ENCODE measurements around the gene DLAT.

DLAT gene

DNA sequence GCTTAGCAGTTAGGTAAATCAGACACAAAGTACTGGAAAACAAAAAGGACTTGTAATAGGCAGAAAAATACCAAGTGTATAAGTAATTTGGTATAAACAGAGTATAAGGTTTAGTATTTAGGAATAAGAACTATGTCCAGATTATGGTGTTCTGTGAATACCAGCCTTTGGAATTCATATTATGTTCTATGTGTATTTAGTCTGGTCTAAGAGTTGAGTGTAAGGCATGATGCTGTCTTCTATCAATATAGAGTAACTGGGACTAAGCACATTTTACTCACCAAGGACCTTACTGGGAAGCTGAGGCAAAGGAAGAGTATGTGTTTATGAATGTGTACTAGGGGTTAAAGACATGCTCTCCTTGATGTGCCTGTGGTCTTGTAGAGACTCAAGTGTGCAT is 71.0 kb downstream of the DLAT start:
- H2AFZ ChIP-seq (ENCODE audit: low read depth): no peak overlapping the region
- H3K36me3 ChIP-seq (ENCODE audit: insufficient read depth): no peaks in the 10 kb centered on the region
- TF ChIP-seq, protein P1, sequence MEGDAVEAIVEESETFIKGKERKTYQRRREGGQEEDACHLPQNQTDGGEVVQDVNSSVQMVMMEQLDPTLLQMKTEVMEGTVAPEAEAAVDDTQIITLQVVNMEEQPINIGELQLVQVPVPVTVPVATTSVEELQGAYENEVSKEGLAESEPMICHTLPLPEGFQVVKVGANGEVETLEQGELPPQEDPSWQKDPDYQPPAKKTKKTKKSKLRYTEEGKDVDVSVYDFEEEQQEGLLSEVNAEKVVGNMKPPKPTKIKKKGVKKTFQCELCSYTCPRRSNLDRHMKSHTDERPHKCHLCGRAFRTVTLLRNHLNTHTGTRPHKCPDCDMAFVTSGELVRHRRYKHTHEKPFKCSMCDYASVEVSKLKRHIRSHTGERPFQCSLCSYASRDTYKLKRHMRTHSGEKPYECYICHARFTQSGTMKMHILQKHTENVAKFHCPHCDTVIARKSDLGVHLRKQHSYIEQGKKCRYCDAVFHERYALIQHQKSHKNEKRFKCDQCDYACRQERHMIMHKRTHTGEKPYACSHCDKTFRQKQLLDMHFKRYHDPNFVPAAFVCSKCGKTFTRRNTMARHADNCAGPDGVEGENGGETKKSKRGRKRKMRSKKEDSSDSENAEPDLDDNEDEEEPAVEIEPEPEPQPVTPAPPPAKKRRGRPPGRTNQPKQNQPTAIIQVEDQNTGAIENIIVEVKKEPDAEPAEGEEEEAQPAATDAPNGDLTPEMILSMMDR (conservative IDR thresholded peaks at IDR 0.05; ENCODE audit: low read depth, low read length): no peak
- no peaks in the 10 kb centered on the region for H3K27me3 ChIP-seq (ENCODE audit: insufficient read depth, low read depth)
- no peaks in the 10 kb centered on the region for H4K20me1 ChIP-seq (ENCODE audit: insufficient read depth)
- H3K4me2 ChIP-seq: no peak overlapping the region
- H3K27ac ChIP-seq: no peak overlapping the region
- peaks cover 9% of the 10 kb centered on the region for H3K4me1 ChIP-seq (ENCODE audit: low read depth, poor library complexity, severe bottlenecking)
- no peak overlapping the region for H3K4me3 ChIP-seq (IDR thresholded peaks at IDR 0.05; ENCODE audit: insufficient read depth, low read depth, low read length)
- H3K79me2 ChIP-seq (ENCODE audit: insufficient read depth, low read depth): no peaks in the 10 kb centered on the region
- H3K9ac ChIP-seq: no peak overlapping the region

DNA sequence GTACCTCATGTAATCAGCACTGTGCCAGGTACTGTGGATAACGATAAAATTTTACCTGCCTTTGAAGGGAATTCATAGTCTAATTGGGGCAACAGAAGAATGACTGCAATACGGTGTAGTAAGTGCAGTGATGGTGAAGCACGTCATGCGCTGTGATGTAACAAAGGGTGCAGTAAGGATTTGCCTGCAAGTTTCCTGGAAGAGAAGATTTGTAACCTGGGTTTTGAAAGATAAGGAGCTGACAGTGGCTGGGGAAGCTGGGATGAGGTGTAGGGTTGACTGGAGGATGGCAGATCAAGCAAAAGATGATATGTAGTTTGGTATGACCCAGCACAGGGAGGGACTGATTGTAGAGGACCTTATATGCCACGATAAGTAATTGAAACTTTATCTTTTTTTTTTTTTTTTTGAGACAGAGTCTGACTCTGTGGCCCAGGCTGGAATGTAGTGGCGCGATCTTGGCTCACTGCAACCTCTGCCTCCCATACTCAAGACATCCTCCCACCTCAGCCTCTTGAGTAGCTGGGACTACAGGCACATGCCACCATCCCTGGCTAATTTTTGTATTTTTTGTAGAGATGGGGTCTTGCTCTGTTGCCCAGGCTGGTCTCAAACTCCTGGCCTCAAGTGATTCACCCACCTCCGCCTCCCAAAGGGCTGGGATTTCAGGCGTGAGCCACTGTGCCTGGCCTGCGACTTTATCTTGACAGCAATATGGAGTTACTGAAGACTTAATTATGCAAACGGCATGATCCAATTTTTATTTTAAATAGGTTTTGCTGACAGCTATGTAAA is 72.7 kb downstream of the DLAT start:
- no peak overlapping the region for H2AFZ ChIP-seq (ENCODE audit: low read depth)
- H3K4me1 ChIP-seq (ENCODE audit: low read depth, poor library complexity, severe bottlenecking): peaks cover 9% of the 10 kb centered on the region

GRCh38 chr11:112100462-112100861 is 75.3 kb downstream of the DLAT start:
- Histone ChIP-seq H2AFZ (ENCODE audit: low read depth) (no peak overlapping the region), H3K79me2 (ENCODE audit: insufficient read depth, low read depth) (no peaks in the 10 kb centered on the region), H3K4me2 (peak overlapping the region; percentile 29), H3K4me1 (ENCODE audit: low read depth, poor library complexity, severe bottlenecking) (peaks cover 9% of the 10 kb centered on the region), H3K27ac (peak overlapping the region; percentile 60; the same call in 1 of the 2 replicates), H3K4me3 (IDR thresholded peaks at IDR 0.05; ENCODE audit: insufficient read depth, low read depth, low read length) (no peak overlapping the region), H3K27me3 (ENCODE audit: insufficient read depth, low read depth) (no peaks in the 10 kb centered on the region), H3K36me3 (ENCODE audit: insufficient read depth) (no peaks in the 10 kb centered on the region), H4K20me1 (ENCODE audit: insufficient read depth) (no peaks in the 10 kb centered on the region), H3K9ac (no peak overlapping the region)
- TF ChIP-seq, protein P1 (conservative IDR thresholded peaks at IDR 0.05; ENCODE audit: low read depth, low read length): no peak

More for the DNA sequence above, 72.7 kb downstream of the DLAT start:
- Histone ChIP-seq H3K9ac (no peak overlapping the region), H4K20me1 (ENCODE audit: insufficient read depth) (no peaks in the 10 kb centered on the region), H3K36me3 (ENCODE audit: insufficient read depth) (no peaks in the 10 kb centered on the region), H3K4me3 (IDR thresholded peaks at IDR 0.05; ENCODE audit: insufficient read depth, low read depth, low read length) (no peak overlapping the region), H3K79me2 (ENCODE audit: insufficient read depth, low read depth) (no peaks in the 10 kb centered on the region), H3K27me3 (ENCODE audit: insufficient read depth, low read depth) (no peaks in the 10 kb centered on the region), H3K27ac (no peak overlapping the region), H3K4me2 (no peak overlapping the region)
- TF ChIP-seq, protein P1 (conservative IDR thresholded peaks at IDR 0.05; ENCODE audit: low read depth, low read length): no peak

DNA sequence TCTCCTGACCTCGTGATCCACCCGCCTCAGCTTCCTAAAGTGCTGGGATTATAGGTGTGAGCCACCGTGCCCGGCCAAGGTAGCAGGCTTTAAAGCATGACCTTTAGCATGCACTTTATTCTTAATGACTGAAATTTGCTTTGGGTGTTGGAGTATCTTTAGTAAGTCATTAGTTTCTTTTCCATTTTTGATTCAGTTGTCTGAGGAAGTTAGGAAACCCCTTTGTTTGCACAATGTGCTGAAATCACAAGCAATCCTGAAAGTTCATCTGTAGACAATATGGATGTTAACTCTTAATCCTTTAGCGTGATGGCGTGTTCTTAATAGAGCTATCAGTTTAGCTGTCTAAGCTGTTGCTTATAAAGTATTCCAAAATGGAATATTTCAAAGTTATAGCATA is 78.2 kb downstream of the DLAT start:
- no peak overlapping the region for H3K4me2 ChIP-seq
- H3K27ac ChIP-seq: no peak overlapping the region
- no peaks in the 10 kb centered on the region for H3K27me3 ChIP-seq (ENCODE audit: insufficient read depth, low read depth)
- H3K79me2 ChIP-seq (ENCODE audit: insufficient read depth, low read depth): no peaks in the 10 kb centered on the region
- TF ChIP-seq, protein P1 (conservative IDR thresholded peaks at IDR 0.05; ENCODE audit: low read depth, low read length): no peak
- no peaks in the 10 kb centered on the region for H3K36me3 ChIP-seq (ENCODE audit: insufficient read depth)
- no peak overlapping the region for H3K9ac ChIP-seq
- no peak overlapping the region for H3K4me3 ChIP-seq (IDR thresholded peaks at IDR 0.05; ENCODE audit: insufficient read depth, low read depth, low read length)
- H2AFZ ChIP-seq (ENCODE audit: low read depth): no peak overlapping the region
- no peaks in the 10 kb centered on the region for H4K20me1 ChIP-seq (ENCODE audit: insufficient read depth)
- peaks cover 9% of the 10 kb centered on the region for H3K4me1 ChIP-seq (ENCODE audit: low read depth, poor library complexity, severe bottlenecking)

All from KMS-11 (cell line).